CD14-positive monocyte (primary cell): ENCODE measurements around the gene HEBP1. TPM values are rescaled to one million over a fixed set of nuclear protein-coding genes. Genes with fewer than 3 reads are reported as not detected.
A peak's percentile ranks its signal among the peaks of the same experiment; 100 is the strongest.

Source experiments
- DNase-seq, 3 donors: peaks; one replicate each; pipeline ENCODE4 v3.0.0-alpha.2; 2011 to 2022
- H2AFZ ChIP-seq: 2 replicates; pipeline ENCODE4 v1.6.0; 2012; ENCODE audit warnings: mild to moderate bottlenecking, low read depth, low read length, inconsistent platforms; ENCODE audit not compliant: insufficient read depth, poor library complexity, severe bottlenecking
- H3K27ac ChIP-seq, 2 donors: 1 replicate in 1 of 2; 2 replicates in 1 of 2; pipeline ENCODE4 v1.5.1; 2012 to 2013; ENCODE audit warnings: low read length in 2 of 2, control low read depth in 1 of 2, inconsistent platforms in 1 of 2, low read depth in 1 of 2, mild to moderate bottlenecking in 1 of 2
- H3K27me3 ChIP-seq, 2 donors: one replicate each; pipeline versions ENCODE4 v1.6.0 to v1.6.1; 2011 to 2013; ENCODE audit warnings: low read length in 2 of 2; ENCODE audit not compliant: control insufficient read depth in 2 of 2, insufficient read depth in 2 of 2
- H3K36me3 ChIP-seq, 2 donors: replicated peaks in 1 of 2; 1 replicate in 1 of 2; 2 replicates in 1 of 2; pipeline versions ENCODE4 v1.5.1 to v1.6.1; 2012 to 2013; ENCODE audit warnings: low read length in 2 of 2, control low read depth in 1 of 2, inconsistent platforms in 1 of 2, mild to moderate bottlenecking in 1 of 2; ENCODE audit not compliant: insufficient read depth in 2 of 2, control insufficient read depth in 1 of 2
- H3K4me1 ChIP-seq, 2 donors: 1 replicate in 1 of 2; 2 replicates in 1 of 2; pipeline versions ENCODE4 v1.5.1 to v1.6.1; 2012 to 2013; ENCODE audit warnings: low read length in 2 of 2, control low read depth in 1 of 2, inconsistent platforms in 1 of 2, mild to moderate bottlenecking in 1 of 2, moderate library complexity in 1 of 2; ENCODE audit not compliant: insufficient read depth in 2 of 2, control insufficient read depth in 1 of 2
- H3K4me2 ChIP-seq: replicated peaks from 2 replicates; pipeline ENCODE3; 2012; ENCODE audit warnings: low read length, moderate library complexity, mild to moderate bottlenecking; ENCODE audit not compliant: poor library complexity, severe bottlenecking; ENCODE audit errors: extremely low read depth
- H3K4me3 ChIP-seq, 3 experiments: fragments of 200-600 bp in 1 of 3; sonication (generic) in 1 of 3; replicated peaks in 1 of 3; 1 replicate in 2 of 3; 2 replicates in 1 of 3; pipeline ENCODE4 v1.5.1; 2011 to 2013; ENCODE audit warnings: low read length in 3 of 3, mild to moderate bottlenecking in 3 of 3, control low read depth in 2 of 3, low read depth in 2 of 3, inconsistent platforms in 1 of 3, moderate library complexity in 1 of 3
- H3K79me2 ChIP-seq: 2 replicates; pipeline ENCODE4 v1.6.0; 2012; ENCODE audit warnings: mild to moderate bottlenecking, control low read depth, inconsistent platforms, low read length, moderate library complexity; ENCODE audit not compliant: insufficient read depth
- H3K9ac ChIP-seq: 2 replicates; pipeline ENCODE4 v1.6.0; 2017; ENCODE audit warnings: low read length, mild to moderate bottlenecking; ENCODE audit not compliant: insufficient read depth, poor library complexity, severe bottlenecking
- H3K9me3 ChIP-seq, 2 donors: replicated peaks in 1 of 2; 1 replicate in 1 of 2; 2 replicates in 1 of 2; pipeline versions ENCODE4 v1.5.1 to v1.6.1; 2012 to 2013; ENCODE audit warnings: low read length in 2 of 2, control low read depth in 1 of 2; ENCODE audit not compliant: control insufficient read depth in 1 of 2, insufficient read depth in 1 of 2
- H4K20me1 ChIP-seq: 2 replicates; pipeline ENCODE4 v1.6.0; 2012; ENCODE audit warnings: mild to moderate bottlenecking, low read length, control low read depth, moderate library complexity; ENCODE audit not compliant: insufficient read depth
- H3K27ac Mint-ChIP-seq, 7 donors: one replicate each; pipeline ENCODE4 v1.8.0; 2020; ENCODE audit warnings: mild to moderate bottlenecking in 7 of 7, mixed read lengths in 7 of 7, moderate library complexity in 6 of 7, inconsistent platforms in 2 of 7
- H3K27me3 Mint-ChIP-seq, 3 donors: one replicate each; pipeline ENCODE4 v1.8.0; 2021 to 2022; ENCODE audit warnings: low read depth in 3 of 3, mild to moderate bottlenecking in 3 of 3, mixed read lengths in 3 of 3, moderate library complexity in 3 of 3, inconsistent platforms in 1 of 3
- H3K36me3 Mint-ChIP-seq, 2 donors: one replicate each; pipeline ENCODE4 v1.8.0; 2020; ENCODE audit warnings: mixed read lengths in 2 of 2, inconsistent platforms in 1 of 2, mild to moderate bottlenecking in 1 of 2
- H3K4me1 Mint-ChIP-seq: one replicate; pipeline ENCODE4 v1.8.0; 2020; ENCODE audit warnings: mild to moderate bottlenecking, mixed read lengths
- H3K4me3 Mint-ChIP-seq, 2 donors: one replicate each; pipeline ENCODE4 v1.8.0; 2020; ENCODE audit warnings: mild to moderate bottlenecking in 2 of 2, mixed read lengths in 2 of 2, moderate library complexity in 1 of 2
- H3K9me3 Mint-ChIP-seq, 7 donors: one replicate each; pipeline ENCODE4 v1.8.0; 2020 to 2022; ENCODE audit warnings: mixed read lengths in 7 of 7, mild to moderate bottlenecking in 6 of 7, moderate library complexity in 6 of 7, inconsistent platforms in 2 of 7
- CTCF ChIP-seq: fragments of 200-600 bp; IDR thresholded peaks from one replicate; pipeline ENCODE4 v1.8.0; 2022; ENCODE audit warnings: antibody characterized with exemption, mild to moderate bottlenecking
- WGBS: methylation state at CpG from one replicate; pipeline ENCODE4 v1.1.5; 2013; ENCODE audit warnings: missing lambda C conversion rate; ENCODE audit not compliant: insufficient coverage; 5-methylcytosine and 5-hydroxymethylcytosine counted together
- intact Hi-C, 2 donors: fragments of 100-400 bp; cut with micrococcal nuclease; formaldehyde crosslinking; loops; one replicate each; pipeline versions ENCODE4 v1.15.0 to v1.15.1; 2023
- polyA plus RNA-seq, 3 donors: library from polyadenylated mRNA; depleted of rRNA in 1 of 3; unstranded in 2 of 3; stranded (reverse) in 1 of 3; fragments of 300-500 nt in 2 of 3; fragments of >200 nt in 1 of 3; fragmentation: Illumina TruSeq in 2 of 3; gene quantifications; 1 replicate in 2 of 3; 2 replicates in 1 of 3; pipeline ENCODE4 v1.2.3, GENCODE V29; 2012 to 2021

The HEBP1 gene
- polyA plus RNA-seq, 3 donors, result 33.4 to 89.3 (median 71.3) TPM

- intact Hi-C loops, result no loop called here
- H3K27me3 ChIP-seq, result no peaks in the 10 kb centered on the region
- peak overlapping the region in 1 of 7 donors; percentile 78 for H3K27ac Mint-ChIP-seq
- no peak for TF ChIP-seq CTCF
- H3K36me3 ChIP-seq, result no peaks in the 10 kb centered on the region
- H3K36me3 Mint-ChIP-seq, result peaks cover 6 to 15% of the 10 kb centered on the region in 2 donors
- H3K9me3 Mint-ChIP-seq, result no peaks in the 10 kb centered on the region
- no peaks in the 10 kb centered on the region for H4K20me1 ChIP-seq
- peaks cover 66% of the 10 kb centered on the region for H3K79me2 ChIP-seq
- H3K4me1 Mint-ChIP-seq, result peaks cover 66% of the 10 kb centered on the region
- no peak overlapping the region for H2AFZ ChIP-seq
- no peak for DNase-seq
- no peak overlapping the region for H3K27ac ChIP-seq
- H3K9ac ChIP-seq, result no peak overlapping the region
- H3K4me1 ChIP-seq, result peaks cover 48 to 55% of the 10 kb centered on the region in 2 donors
- no peak overlapping the region for H3K4me3 ChIP-seq
- H3K4me3 Mint-ChIP-seq, result no peak overlapping the region
- no peaks in the 10 kb centered on the region for H3K9me3 ChIP-seq
- no CpG with 5 or more reads among the region's 2 CpGs for WGBS
- H3K27me3 Mint-ChIP-seq, result no peaks in the 10 kb centered on the region
- H3K4me2 ChIP-seq, result no peak overlapping the region
Observed at GRCh38 chr12:12997734-12998133, 2.3 kb downstream of the HEBP1 start.

GRCh38 chr12:12997156-12997555 lies 2.9 kb downstream of the HEBP1 start:
- no peaks in the 10 kb centered on the region for H3K27me3 Mint-ChIP-seq
- Histone ChIP-seq H3K9me3 (no peaks in the 10 kb centered on the region), H3K27ac (no peak overlapping the region), H3K9ac (no peak overlapping the region), H3K36me3 (no peaks in the 10 kb centered on the region), H3K4me2 (no peak overlapping the region), H3K27me3 (no peaks in the 10 kb centered on the region), H3K4me1 (peaks cover 49 to 55% of the 10 kb centered on the region in 2 donors), H3K79me2 (peaks cover 60% of the 10 kb centered on the region), H3K4me3 (no peak overlapping the region), H2AFZ (no peak overlapping the region), H4K20me1 (no peaks in the 10 kb centered on the region)
- intact Hi-C loops, result no loop called here
- no peak overlapping the region for H3K4me3 Mint-ChIP-seq
- peaks cover 6 to 11% of the 10 kb centered on the region in 2 donors for H3K36me3 Mint-ChIP-seq
- DNase-seq, result no peak
- peaks cover 66% of the 10 kb centered on the region for H3K4me1 Mint-ChIP-seq
- no CpG with 5 or more reads among the region's 3 CpGs for WGBS
- H3K27ac Mint-ChIP-seq, result peak overlapping the region in 3 of 7 donors; percentile 19 to 51 (median 31)
- H3K9me3 Mint-ChIP-seq, result no peaks in the 10 kb centered on the region
- no peak for TF ChIP-seq CTCF
